BJ (cell line): ENCODE results near the gene TSR3. TPM values are rescaled to one million over a fixed set of nuclear protein-coding genes. Genes with fewer than 3 reads are reported as not detected.

Source experiments
- CTCF ChIA-PET: fragments of 350-600 bp; formaldehyde crosslinking; extraction: SDS; loops from one replicate; lab custom pipeline; 2021; ENCODE audit warnings: antibody characterized with exemption, inconsistent platforms; lab: Yijun Ruan, JAX
- POLR2A ChIA-PET: fragments of 300-600 bp; sonication (Branson Sonifier 250); formaldehyde crosslinking; extraction: SDS; loops from one replicate; lab custom pipeline; 2021; ENCODE audit warnings: antibody characterized with exemption; lab: Charles Lee
- DNase-seq: peaks from one replicate; pipeline ENCODE4 v3.0.0-alpha.2; 2011; ENCODE audit warnings: low read depth
- H3K27me3 ChIP-seq: 2 replicates; pipeline ENCODE4 v1.6.0; 2011; ENCODE audit warnings: low read length; ENCODE audit not compliant: control insufficient read depth, insufficient read depth
- H3K36me3 ChIP-seq: 2 replicates; pipeline ENCODE4 v1.5.1; 2011; ENCODE audit warnings: low read length; ENCODE audit not compliant: control insufficient read depth, insufficient read depth
- H3K4me3 ChIP-seq: 2 replicates; pipeline ENCODE4 v1.5.1; 2011; ENCODE audit warnings: low read depth, mild to moderate bottlenecking, control low read depth, low read length
- polyA plus RNA-seq: library from polyadenylated mRNA; depleted of rRNA; stranded (reverse); fragments of >200 nt; gene quantifications from 2 replicates; pipeline ENCODE4 v1.2.3, GENCODE V29; 2011
- TF ChIP-seq, protein P1 (sequence below): IDR thresholded peaks from 2 replicates; pipeline ENCODE4 v1.5.1; 2011; ENCODE audit warnings: low read depth, mild to moderate bottlenecking, control low read depth, inconsistent platforms, low read length, moderate library complexity; ENCODE audit not compliant: insufficient read depth

Gene TSR3
- polyA plus RNA-seq, 1 experiment = 52.3 TPM

DNA sequence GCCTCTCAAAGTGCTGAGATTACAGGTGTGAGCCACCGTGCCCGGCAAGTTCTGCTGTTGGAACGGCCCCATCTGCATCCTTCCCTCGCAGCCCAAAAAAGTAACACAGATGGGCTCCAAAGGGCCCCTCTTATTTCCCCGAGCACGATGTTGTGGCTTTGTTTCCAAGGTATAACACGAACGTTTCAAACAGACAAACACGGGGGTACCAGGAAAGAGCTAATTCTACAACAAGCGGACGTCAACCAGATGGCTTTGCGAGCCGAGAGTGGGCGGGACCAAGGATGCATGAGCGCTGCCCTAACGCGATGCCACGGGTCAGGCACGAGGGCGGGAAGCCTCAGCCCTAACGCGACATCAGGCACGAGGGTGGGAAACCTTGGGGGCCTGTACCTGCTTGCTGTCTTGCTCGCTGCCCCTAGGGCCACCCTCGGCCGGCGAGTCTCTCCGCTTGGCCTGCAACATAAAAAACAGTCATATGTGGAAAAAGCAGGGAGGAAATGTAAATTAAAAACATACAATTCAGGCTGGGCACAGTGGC lies 38.6 kb upstream of the TSR3 start:
- DNase-seq = no peak
- H3K36me3 ChIP-seq = peaks cover 23% of the 10 kb centered on the region
- H3K4me3 ChIP-seq = no peak overlapping the region
- POLR2A ChIA-PET = no interaction called here
- CTCF ChIA-PET = interaction anchor here (0.7 kb wide), 1 partner anchor 1139 kb away, joined by 4 read pairs; no protein-coding TSS in a partner anchor
- TF ChIP-seq, protein P1, sequence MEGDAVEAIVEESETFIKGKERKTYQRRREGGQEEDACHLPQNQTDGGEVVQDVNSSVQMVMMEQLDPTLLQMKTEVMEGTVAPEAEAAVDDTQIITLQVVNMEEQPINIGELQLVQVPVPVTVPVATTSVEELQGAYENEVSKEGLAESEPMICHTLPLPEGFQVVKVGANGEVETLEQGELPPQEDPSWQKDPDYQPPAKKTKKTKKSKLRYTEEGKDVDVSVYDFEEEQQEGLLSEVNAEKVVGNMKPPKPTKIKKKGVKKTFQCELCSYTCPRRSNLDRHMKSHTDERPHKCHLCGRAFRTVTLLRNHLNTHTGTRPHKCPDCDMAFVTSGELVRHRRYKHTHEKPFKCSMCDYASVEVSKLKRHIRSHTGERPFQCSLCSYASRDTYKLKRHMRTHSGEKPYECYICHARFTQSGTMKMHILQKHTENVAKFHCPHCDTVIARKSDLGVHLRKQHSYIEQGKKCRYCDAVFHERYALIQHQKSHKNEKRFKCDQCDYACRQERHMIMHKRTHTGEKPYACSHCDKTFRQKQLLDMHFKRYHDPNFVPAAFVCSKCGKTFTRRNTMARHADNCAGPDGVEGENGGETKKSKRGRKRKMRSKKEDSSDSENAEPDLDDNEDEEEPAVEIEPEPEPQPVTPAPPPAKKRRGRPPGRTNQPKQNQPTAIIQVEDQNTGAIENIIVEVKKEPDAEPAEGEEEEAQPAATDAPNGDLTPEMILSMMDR = no peak
- H3K27me3 ChIP-seq = no peaks in the 10 kb centered on the region

DNA sequence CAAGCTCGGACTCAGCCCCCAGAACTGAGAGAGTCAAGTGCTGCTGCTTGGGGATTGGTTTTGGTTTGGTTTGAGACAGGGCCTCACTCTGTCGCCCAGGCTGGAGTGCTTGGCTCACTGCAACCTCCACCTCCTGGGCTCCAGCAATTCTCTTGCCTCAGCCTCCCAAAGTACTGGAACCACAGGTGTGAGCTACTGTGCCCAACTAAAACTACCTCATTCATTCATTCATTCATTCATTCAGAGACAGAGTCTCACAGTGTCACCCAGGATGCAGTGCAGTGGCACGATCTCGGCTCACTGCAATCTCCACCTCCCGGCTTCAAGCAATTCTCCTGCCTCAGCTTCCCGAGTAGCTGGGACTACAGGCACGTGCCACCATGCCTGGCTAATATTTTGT lies 38.1 kb upstream of the TSR3 start:
- Histone ChIP-seq H3K27me3 (no peaks in the 10 kb centered on the region), H3K36me3 (peaks cover 23% of the 10 kb centered on the region), H3K4me3 (no peak overlapping the region)
- ChIA-PET CTCF (no interaction called here), POLR2A (no interaction called here)
- TF ChIP-seq, protein P1 = no peak
- no peak for DNase-seq

DNA sequence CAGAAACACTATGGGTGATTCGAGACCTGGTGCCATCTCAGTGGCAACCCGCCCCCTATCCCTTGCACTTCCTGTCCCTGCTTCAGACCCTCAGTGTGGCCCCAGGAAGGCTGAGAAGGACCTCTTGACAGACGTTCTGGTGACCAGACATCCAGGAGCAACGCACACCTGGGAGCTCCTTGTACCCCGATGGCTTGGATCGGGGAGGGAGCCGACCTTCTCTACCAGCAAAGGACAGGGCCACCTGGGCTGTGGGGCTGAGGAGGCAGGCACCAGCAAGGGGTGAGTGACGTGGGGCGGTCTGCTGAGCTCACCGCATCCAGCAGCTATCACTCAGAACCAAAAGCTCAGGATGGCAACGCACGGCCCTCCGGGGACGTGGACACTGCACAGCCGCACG lies 35.7 kb upstream of the TSR3 start:
- H3K4me3 ChIP-seq = no peak overlapping the region
- DNase-seq = no peak
- CTCF ChIA-PET = no interaction called here
- H3K27me3 ChIP-seq = no peaks in the 10 kb centered on the region
- POLR2A ChIA-PET = no interaction called here
- H3K36me3 ChIP-seq = peaks cover 22% of the 10 kb centered on the region
- TF ChIP-seq, protein P1 = no peak

DNA sequence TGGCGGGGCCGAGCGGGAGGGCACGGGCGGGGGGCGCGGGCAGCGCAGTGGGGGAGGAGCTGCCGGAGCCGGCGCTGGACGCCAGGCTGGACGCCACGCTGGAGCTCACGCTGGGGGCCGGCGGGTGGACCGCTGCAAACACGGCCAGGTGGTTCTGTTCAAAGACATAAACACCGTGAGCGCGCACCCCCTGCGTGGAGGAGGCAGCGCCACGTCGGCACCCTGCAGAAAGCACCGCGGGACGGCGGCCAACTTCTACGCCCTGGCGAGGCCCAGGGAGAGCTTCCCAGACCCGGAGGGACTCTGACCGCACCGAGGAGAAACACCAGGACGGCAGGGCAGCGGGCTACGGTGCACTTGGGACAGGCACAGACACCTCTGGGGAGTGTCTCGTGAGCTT lies 33.6 kb upstream of the TSR3 start:
- DNase-seq = no peak
- ChIA-PET CTCF (no interaction called here), POLR2A (no interaction called here)
- Histone ChIP-seq H3K4me3 (no peak overlapping the region), H3K27me3 (no peaks in the 10 kb centered on the region), H3K36me3 (peaks cover 19% of the 10 kb centered on the region)
- TF ChIP-seq, protein P1 = no peak

DNA sequence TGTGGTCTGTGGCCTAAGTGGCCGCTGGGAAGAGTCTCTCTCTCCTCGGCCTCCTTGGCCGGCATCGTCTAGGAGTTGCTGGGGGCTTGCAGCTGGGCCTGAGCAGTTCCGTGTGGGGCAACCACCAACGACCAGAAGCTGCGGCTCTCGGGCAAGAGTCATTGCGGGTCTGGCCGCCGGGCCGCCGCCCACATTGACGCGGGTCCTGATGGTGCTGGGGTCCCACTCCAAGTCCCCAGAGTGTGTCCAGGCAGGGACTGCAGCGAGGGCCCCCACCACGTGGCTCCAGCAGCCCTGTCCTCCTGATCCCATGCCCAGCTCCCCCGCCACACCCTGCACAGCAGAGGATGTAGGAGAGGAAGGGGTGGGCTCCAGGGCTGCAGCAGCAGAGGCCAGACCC lies 31.9 kb upstream of the TSR3 start:
- Histone ChIP-seq H3K27me3 (no peaks in the 10 kb centered on the region), H3K4me3 (no peak overlapping the region), H3K36me3 (peaks cover 15% of the 10 kb centered on the region)
- DNase-seq = no peak
- ChIA-PET POLR2A (no interaction called here), CTCF (interaction anchor here (1.0 to 1.1 kb wide), 2 partner anchors 12 to 14 kb away, joined by 3 read pairs; no protein-coding TSS in a partner anchor)
- TF ChIP-seq, protein P1 = no peak
